ENCODE measurements around the gene GLIS1.

The GLIS1 gene

DNA sequence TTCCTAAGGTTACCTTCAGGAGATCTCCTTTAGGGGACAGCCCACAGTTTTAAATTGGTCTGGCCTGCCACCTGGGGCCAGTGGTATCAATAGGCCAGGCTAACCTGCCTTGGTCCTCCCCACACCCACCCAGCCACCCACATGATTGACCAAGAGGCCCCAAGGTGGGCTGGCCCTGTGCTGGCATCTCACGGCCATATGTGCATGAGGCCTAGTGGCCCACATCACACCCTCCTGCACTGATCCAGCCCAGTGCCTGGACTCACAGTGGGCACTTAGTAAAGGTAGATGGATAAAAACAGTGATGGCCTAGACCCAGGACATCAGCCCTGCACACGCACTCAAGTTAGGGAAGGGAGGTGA lies 197.7 kb downstream of the GLIS1 start:
- in situ Hi-C loops (cut with MboI; ENCODE audit: low sequenced_read_pairs): no loop called here

DNA sequence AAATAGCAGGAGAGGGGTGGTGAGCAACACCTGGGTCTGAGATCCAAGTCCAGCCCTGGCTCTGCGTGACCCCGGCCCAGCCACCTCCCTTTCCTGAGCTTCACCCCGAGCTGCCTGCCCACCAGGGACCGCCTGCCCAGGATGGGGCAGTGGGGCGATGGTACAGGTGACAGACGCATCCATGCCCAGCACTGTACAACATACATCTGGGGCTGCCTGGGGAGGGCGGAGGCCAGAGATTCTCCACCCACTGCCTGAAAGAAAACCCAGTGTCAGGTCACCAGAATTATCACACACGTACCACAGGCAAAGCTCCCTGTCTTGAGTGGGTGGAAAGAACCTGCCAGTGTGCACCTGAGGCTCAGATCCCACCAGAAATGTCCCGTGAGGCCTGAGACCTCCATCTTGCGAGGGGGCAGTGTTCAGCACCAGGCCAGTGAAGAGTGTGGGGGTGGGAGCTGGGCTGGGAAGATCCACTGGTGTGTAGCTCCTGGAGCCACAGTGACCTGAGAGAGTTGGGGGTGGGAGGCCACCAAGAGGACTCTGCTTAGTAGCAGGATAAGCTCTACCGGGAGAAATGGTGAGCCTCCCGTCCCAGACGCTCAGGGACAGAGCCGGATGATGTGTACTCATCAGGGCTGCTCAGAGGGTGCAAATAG lies 198.2 kb downstream of the GLIS1 start:
- in situ Hi-C loops (cut with MboI; ENCODE audit: low sequenced_read_pairs): no loop called here

DNA sequence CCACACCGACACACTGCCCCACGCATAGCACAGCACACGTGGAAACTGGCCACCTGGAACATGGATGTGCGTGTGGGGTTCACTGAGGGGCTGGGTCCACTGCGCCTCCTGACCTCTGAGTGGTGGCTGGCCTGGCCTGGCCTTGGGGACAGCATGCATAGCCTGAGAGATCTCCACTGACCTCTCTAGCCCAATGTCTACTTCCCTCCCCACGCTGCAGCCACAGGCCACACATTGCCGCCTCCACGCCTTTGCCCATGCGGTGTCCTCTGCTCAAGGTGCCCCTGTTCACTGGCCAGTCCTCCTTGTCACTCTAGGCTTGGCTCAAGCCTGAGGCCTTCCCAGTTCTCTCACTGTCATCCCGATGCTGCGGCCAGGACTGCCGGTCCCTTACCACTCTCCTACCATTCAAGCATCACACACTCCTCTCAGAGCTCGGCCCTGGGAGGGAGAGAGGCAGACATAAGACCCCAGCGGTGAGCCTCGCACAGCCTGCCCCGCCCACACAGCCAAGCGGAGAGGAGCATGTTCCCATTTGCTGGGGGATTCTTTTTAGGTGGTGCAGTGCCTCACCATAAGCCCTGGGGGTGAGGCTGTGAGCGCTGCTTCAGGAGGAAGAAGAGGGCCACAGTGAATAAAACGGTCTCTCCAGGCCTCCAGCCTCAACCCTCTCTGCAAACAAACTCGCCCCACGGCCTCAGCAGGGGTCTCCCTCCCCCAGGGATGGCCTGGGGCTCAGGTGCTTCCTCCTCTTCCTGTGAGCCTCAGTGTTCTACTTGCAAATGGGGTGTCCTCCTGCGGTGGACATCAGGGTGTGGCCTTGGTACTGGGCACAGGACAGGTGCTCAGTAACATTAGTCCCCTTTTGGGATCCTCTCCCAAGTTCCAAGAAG lies 199.0 kb downstream of the GLIS1 start:
- in situ Hi-C loops (cut with MboI; ENCODE audit: low sequenced_read_pairs): no loop called here

DNA sequence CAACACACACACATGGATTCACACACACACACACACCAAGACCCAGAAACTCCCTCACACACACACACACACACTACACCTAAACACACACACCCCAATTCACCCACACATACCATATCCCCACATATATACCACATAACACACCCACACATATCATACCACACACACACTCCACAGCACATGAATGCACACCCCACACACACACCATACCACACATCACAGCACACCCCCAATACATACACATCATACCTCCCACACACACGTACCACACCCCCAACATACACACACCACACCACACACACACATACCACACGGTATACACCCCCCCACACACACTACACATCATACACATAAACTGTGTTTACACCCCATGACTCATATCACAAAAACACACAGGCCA lies 199.7 kb downstream of the GLIS1 start:
- in situ Hi-C loops (cut with MboI; ENCODE audit: low sequenced_read_pairs): no loop called here

DNA sequence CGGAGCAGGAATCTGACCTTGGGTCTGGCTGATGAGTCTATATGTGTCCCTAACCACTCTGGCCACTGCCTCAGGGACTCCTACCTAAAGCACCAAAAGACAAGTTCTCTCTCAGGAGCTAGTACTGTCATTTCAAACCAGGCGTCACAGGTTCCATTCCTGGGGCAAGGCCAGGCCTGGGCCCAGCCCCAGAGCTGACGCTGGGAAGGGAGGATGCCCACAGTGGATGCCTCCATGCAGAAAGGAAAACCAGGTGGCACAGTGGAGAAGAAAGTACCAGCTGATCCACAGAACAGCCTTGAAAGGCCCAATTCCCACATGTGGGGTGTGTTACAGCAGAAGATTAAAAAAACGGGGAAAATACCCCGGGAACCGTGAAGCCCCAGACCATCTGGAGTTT lies 202.4 kb downstream of the GLIS1 start:
- in situ Hi-C loops (cut with MboI; ENCODE audit: low sequenced_read_pairs): no loop called here

DNA sequence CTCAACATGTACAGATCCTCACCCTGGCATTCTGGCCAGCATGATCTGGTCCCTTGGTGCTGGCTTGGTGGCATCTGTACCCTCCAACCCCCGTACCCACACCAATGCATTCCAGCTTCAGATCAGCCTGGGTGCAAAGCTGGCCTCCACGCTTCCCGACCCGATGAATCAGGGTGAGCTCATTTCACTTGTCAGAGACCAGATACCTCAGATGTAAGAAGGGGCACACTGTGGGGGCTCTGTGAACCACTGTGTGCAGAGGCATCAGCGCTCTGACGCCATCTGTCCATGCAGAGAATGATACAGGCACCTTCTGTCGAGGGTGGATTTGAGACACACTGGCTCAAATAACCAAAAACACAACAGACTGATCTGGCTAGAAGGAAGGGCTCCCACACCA lies 203.1 kb downstream of the GLIS1 start:
- in situ Hi-C loops (cut with MboI; ENCODE audit: low sequenced_read_pairs): no loop called here

DNA sequence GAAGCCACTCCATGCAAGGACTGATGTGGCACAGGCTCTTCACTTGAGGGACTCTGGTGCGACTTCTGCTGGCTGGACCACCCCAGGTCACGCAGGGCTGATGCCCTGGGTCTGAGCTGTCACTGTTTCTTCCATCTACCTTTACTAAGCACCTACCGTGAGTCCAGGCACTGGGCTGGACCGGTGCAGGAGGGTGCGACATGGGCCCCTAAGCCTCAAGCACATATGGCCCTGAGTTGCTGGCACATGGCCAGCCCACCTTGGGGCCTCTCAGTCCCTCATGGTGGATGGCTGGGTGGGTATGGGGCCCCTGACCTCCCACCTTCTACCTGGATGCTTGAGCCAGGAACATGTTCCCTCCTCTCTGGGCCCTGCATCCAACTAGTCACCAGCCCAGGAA lies 203.7 kb downstream of the GLIS1 start:
- in situ Hi-C loops (cut with MboI; ENCODE audit: low sequenced_read_pairs): no loop called here

DNA sequence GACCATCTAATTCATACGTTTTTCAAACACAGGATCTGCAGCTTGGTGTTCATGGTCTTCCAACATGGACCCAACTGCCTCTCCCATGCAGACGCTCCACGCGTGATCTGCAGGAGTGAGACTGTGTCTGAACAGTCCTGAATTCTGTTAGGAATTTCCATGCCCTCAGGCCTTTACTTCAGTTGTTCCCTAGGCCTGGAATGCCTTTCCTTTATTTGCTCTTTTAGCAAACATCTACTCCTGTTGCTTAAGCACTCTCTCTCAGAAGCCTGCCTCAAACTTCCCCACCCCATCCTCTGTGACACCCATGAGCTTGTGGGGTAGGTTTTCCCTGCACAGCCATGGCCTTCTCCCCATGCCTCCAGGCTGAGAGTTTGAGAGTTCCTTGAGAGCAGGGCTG lies 206.1 kb downstream of the GLIS1 start:
- in situ Hi-C loops (cut with MboI; ENCODE audit: low sequenced_read_pairs): no loop called here

DNA sequence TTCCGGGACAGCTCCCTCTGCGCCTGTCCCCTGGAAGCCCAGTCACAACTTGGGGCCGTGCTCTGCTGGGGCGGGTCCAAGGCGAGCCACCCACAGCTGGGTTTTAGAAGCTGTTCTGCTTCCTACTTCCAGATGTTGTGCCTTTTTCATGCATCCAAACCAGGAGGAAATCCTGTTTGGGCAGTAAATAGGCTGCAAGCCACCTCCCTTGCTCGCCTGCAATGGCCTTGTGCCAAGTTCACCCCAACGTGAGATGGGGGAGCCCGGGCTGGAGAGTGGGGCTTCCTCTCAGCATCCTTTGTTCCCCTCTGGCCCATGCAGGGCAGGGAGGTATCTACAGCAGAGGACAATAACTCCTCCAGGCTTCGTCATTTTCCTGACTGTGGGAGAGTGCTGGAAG lies 206.6 kb downstream of the GLIS1 start:
- in situ Hi-C loops (cut with MboI; ENCODE audit: low sequenced_read_pairs): no loop called here

DNA sequence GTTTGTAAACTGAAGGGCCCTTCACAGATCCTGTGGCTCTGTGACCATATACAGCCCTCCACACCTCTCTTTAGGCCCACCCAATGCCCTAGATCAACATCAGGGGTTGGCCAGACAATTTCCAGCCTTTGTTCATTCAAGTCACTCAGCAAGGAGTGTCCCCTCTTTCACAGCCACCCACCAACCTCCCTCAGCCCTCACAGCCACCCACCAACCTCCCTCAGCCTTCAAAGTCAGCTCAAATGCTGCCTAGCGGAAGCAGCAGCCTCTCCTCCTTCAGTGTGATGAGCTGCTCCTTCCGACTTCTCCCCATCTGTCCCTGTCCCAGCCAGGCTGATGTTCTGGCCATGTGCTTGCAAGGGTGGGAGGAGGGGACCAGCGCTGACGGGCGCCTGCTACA lies 208.4 kb downstream of the GLIS1 start:
- in situ Hi-C loops (cut with MboI; ENCODE audit: low sequenced_read_pairs): no loop called here

DNA sequence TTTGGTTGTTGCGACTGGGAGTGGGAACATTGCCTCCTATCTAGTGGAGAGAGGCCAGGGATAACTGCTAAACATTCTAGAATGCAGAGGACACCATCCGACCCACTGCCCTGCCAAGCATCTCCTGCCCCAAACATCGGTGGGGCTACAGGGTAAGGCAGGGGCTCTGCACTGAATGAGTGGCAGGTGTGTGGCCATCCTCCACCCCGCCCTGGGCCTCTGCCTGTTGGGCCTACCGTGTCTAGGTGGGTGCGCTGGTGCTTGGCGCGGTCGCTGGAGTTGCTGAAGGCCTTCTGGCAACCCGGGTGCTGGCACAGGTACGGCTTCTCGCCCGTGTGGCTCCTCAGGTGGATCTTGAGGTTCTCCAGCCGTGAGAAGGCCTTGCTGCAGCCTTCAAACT lies 209.4 kb downstream of the GLIS1 start:
- in situ Hi-C loops (cut with MboI; ENCODE audit: low sequenced_read_pairs): no loop called here

DNA sequence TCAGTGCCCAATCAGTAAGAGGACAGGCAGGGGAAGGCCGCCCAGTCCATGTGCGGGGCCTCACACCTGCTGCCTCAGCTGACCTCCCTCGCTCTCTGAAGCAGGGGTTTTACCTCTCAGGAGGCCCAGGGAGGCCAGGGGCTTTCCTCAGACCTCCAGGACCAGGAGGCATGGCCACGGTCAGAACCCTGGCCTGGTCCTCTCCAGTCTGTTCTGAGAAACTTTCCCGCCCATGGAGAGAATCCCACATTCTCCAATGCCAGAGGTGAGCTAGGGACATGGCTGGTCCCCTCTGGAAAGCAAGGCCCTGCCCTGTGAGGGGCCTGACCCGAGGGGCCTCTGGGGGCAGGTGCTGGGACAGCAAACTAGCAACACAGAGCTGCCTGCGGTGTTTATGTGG lies 211.6 kb downstream of the GLIS1 start:
- in situ Hi-C loops (cut with MboI; ENCODE audit: low sequenced_read_pairs): no loop called here

DNA sequence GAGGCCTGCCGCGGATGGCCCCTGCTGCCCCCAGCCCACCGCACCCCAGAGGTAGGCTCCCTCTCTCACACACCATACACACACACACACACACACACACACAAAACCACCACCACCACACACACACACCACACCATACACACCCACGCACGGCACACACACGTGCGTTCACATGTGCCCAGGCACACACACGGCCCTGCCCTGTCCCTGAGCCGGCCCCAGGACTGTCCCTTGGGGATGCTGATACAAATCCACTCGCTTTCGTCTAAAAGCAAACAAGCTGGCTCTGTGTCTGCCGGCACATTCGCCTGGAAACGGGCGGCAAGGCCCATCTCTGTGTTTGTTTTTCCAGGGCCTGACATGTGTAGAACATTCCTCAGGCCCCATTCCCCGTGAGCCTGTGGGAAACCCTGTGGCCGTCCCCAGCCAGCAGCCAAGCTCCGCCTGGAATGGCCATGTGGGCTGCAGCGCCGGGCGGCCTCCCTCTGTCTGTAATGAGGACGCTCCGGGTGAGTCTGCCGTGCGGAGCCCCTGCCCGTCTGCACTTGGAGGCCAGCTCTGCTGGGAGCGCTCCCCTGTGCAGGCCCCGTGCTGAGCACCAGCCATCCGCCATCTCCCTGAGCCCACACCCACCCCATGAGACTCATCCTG lies 212.4 kb downstream of the GLIS1 start:
- in situ Hi-C loops (cut with MboI; ENCODE audit: low sequenced_read_pairs): no loop called here

DNA sequence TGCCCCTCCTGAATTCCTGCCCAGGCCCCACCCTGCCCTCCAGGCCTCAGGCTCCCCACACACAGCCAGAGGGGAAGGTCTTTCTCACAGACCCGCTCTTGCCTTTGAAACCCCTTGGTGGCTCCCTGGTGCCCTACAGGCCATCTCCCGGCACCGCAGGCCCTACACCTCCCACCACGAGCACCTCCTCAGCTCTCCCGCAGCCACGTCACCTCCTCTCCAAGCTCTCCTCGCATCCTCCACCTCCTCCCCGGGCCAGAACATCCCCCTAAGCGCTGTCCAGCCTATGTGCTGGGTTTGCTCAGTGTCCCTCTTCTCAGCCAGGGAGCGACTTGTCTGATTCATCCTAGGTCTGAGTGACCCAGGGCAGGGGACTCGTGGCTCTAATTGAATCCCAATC lies 213.4 kb downstream of the GLIS1 start:
- in situ Hi-C loops (cut with MboI; ENCODE audit: low sequenced_read_pairs): no loop called here

DNA sequence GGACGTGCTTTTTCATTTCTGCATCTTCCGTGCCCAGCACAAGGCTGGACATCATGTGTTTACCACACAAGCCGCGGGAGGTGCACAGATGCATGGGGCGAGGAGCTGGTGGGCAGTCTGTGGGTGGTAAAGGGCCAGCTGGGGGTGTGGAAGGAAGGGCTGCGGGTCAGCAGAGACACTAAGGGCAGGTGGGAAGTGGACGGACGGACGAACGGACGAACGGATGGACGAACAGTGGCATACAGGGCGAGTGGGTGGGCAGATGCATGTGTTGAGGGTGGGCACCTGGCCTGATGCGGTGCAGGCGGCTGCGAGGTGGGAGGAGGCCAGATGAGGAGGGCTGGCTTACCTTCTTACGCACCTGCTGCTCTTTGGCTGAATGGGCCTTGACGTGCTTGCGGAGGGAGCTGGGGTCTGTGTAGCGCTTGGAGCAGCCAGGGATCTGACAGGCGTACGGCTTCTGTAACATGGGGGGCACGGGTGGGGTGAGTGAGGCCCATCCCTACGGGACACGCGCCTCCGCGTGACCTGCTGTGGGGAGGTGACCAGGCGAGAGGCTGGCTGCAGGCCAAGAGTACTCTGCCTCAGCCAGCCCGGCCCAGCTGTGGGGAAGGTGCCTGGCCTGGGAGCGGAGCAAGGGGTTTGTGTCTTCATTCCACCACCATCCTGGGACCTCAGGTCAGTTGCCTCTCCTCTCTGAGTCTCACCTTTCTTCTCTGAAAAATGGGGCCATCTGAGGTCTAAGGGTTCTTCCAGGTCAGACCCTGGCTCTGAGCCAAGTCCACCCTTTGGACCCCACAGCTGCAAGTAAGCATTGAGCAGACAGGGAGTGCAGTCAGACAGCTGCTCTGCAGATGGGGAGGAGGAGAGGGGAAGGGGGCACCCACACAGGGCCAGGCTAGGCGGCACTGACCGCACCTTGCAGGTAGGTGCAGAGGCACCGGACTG lies 214.3 kb downstream of the GLIS1 start:
- in situ Hi-C loops (cut with MboI; ENCODE audit: low sequenced_read_pairs): no loop called here

DNA sequence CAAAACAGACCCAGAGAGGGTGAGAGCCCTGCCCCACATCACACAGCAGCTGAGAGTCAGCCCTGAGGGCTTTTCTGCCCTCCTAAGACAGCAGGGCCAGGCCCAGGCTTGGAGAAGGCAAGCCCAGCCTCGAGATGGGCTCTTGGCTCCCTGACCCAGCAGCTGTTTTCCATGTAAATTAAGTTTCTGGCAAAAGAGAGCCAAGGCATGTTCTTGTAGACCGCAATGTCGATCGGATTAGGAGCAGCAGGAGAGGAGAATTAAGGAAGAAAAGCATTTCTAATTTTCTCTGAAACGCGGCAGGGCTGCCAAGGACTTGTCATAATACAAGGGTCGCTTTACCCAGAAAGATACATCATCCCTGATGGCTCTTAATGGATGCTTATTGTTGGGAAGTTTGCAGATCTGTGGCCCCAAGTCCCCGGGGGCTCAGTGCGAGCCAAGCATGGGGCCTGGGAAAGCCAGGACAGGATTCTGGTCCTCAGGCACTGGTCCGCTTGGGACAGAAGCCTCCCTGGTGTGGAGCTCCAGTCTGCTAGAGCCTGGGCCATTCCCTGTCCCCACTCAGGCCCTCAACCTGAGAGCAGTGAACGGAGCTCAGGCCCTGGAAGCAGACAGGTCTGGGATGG lies 216.9 kb downstream of the GLIS1 start:
- in situ Hi-C loops (cut with MboI; ENCODE audit: low sequenced_read_pairs): no loop called here

DNA sequence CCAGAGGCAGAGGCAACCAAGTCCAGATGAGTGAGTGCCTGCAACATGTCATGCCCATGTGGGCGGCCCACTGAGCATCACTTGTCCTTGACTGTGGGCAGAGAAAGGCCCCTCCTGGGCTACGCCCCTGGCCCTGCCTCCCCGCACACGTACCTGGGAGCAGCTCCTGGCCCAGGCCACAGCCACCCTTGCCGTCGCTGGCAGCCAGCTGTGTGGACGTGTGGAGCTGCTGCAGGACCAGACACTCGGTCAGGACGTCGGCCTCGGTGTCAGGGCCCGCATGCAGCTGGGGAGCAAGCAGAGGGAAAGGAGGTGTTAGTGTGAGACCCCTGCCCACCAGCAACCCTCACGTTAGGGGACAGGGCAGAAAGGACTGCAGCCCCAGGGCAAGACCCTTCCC lies 218.5 kb downstream of the GLIS1 start:
- in situ Hi-C loops (cut with MboI; ENCODE audit: low sequenced_read_pairs): no loop called here

DNA sequence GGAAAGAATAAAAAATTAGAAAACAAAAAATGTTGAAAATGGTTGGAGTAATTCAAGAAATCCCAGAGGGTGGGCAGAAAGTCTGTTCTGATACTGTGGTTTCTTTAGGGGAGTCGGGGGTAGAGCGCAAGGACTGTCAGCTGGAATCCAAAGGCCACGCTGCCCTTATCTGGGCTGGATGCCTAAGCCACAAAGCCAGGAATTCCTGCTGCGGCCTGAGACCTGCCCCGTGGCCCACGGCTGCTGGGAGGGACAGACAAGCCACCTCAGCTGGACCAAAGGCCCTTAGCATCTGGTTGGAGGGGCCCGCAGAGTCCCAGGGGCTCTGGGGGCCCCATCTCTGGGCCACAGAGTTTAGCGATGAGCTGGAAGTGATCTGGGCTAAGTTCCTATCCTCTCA lies 219.5 kb downstream of the GLIS1 start:
- in situ Hi-C loops (cut with MboI; ENCODE audit: low sequenced_read_pairs): no loop called here

DNA sequence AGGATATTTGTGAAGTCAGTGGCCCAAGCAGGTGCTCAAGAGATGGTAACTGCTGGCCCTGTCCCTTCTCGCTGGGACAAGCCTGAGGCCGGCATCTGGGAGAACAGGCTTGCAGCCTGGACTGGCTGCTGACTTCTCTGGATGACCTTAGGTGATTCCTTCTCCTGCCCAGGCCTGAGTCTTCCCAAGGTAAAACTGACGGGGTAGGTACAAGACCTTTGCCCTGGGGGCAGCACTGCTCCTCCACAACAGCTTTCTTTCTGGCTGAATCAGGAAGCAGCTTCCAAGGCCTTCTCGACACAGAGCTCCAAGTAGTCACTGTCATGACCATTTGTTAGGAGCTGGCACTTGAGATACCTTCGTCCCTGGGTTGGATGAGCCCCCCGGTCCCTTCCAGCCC lies 220.2 kb downstream of the GLIS1 start:
- in situ Hi-C loops (cut with MboI; ENCODE audit: low sequenced_read_pairs): no loop called here

DNA sequence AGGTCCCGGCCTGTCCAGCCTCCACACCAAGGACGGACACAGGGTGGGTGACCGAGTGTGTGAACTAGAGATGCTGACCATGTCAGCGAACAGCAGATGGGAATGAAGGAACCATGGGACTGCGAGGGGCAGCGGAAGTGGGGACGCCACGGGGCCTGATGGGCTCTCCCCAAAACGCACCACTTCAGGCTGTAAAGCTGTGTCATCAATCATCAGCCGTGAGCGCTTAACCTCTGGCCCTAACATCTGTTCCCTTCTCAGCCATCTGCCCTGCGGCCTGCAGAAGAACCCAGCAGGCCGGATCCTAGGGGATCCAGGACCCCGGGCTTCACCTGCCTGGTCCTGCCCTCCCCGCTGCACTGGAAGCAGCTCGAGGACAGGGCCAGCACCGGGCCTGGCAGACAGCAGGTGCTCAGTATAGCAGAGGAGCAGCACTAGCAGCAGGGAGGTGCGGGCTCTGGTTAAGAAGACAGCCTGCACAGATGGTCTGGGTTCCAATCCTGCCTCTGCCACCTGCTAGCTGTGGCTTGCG lies 221.1 kb downstream of the GLIS1 start:
- in situ Hi-C loops (cut with MboI; ENCODE audit: low sequenced_read_pairs): no loop called here

Measured in HL-60/S4 treated with phorbol 12-myristate 13-acetate at 8.2 ng/mL for 4 days and 3 days (cell line).